NCI-H2107 treated with DMSO at 0.1 percent for 48 hours (cell line): Measurements from ENCODE around the gene MRPL36.

ENCODE experiments used
- DNase-seq: peaks from one replicate; lab custom pipeline; 2025; ENCODE audit not compliant: unreplicated experiment; lab: John Stamatoyannopoulos, UW

MRPL36 gene

GRCh38 chr5:1765880-1766235 is 33.8 kb downstream of the MRPL36 start:
- no peak for DNase-seq

- DNase-seq, result no peak
Observed at GRCh38 chr5:1765141-1765879, 34.3 kb downstream of the MRPL36 start.

GRCh38 chr5:1764606-1764960 is 35.1 kb downstream of the MRPL36 start:
- DNase-seq, result no peak

GRCh38 chr5:1763960-1764605 is 35.6 kb downstream of the MRPL36 start:
- no peak for DNase-seq

- no peak for DNase-seq
Observed at GRCh38 chr5:1763548-1763911, 36.1 kb downstream of the MRPL36 start.

GRCh38 chr5:1762883-1763547 is 36.6 kb downstream of the MRPL36 start:
- DNase-seq, result no peak

- no peak for DNase-seq
Observed at GRCh38 chr5:1762121-1762882, 37.3 kb downstream of the MRPL36 start.

- no peak for DNase-seq
Observed at GRCh38 chr5:1761453-1761755, 38.2 kb downstream of the MRPL36 start.

- DNase-seq, result no peak
Observed at GRCh38 chr5:1760656-1761452, 38.8 kb downstream of the MRPL36 start.

GRCh38 chr5:1760231-1760630 is 39.4 kb downstream of the MRPL36 start:
- no peak for DNase-seq

- DNase-seq, result peak; percentile 13
Observed at GRCh38 chr5:1759378-1759970, 40.2 kb downstream of the MRPL36 start.

- DNase-seq, result no peak
Observed at GRCh38 chr5:1758574-1758973, 41.1 kb downstream of the MRPL36 start.

- DNase-seq, result no peak
Observed at GRCh38 chr5:1757511-1757910, 42.1 kb downstream of the MRPL36 start.

GRCh38 chr5:1756481-1756880 is 43.2 kb downstream of the MRPL36 start:
- DNase-seq, result no peak

GRCh38 chr5:1755321-1755949 is 44.2 kb downstream of the MRPL36 start:
- DNase-seq, result no peak

- no peak for DNase-seq
Observed at GRCh38 chr5:1754531-1755220, 45.0 kb downstream of the MRPL36 start.

GRCh38 chr5:1753490-1753889 is 46.1 kb downstream of the MRPL36 start:
- no peak for DNase-seq

- no peak for DNase-seq
Observed at GRCh38 chr5:1752881-1753280, 46.8 kb downstream of the MRPL36 start.
